NCI-H82 (cell line): Measurements from ENCODE around the gene NRXN3.
A peak's percentile ranks its signal among the peaks of the same experiment; 100 is the strongest.

Experiments
- DNase-seq: peaks from one replicate; lab custom pipeline; 2025; lab: John Stamatoyannopoulos, UW

NRXN3 gene

DNA sequence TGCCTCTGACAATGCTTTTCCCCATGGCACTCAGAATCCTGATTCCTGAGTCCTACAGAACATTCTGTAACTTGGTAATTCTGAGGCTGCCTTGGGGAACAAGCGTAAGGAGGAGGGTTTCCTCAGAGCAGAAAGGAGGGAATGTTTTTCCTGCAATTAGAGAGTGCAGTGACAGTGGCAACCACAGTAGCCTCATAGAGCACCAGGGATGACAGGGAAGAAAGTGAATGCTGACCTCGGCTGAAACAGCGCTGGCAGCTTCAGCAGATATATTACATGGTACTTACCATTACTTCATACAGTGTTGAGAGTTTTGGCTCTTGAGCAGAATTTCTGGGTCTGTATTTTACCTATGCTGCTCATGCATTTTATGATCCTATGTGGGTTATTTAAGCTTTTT, 757.1 kb downstream of the NRXN3 start:
- DNase-seq, result no peak

DNA sequence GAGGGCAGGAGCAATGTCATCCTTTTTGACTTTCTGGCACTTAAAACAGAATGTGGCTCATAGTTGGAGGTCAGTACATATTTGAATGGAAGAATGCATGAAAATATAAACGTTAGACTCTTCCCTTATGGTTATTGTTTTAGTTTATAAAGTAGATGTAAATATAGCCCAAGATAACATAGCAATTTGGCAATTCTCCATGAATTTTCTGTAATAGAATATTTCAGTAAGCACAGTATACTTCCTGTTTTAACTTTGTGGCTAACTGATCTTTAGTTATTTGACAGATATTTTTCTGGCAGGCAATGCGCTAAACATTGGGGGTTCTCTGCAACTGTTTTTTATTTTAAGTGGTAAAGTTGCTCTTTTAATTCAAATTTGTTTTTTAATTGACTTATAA, 763.0 kb downstream of the NRXN3 start:
- no peak for DNase-seq

DNA sequence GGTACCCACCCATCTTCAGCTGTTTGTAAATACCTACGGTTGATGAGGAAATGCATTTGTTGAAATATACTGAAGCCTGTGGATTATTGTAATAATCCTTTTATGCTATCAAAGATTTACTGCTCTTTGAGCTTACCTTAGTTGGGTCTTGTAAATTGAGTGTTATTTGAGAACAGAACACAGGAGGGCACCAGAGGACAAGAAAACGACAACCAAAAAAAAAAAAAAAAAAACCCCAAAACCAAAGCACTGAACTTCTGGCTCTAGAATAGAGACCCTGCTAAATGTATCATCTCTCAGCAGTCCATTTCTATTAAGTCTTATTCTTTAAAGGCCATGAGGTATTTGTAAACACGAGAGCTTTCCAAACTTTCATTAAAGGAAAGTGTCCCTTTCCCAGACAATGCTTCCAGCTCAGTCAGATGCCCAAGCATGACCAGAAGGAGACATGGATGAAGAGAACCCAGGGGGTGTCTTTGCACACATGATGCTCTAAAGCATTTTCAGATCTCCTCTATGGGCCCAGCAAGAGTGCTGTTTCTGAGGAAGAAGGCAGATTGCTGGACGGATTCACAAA, 763.9 kb downstream of the NRXN3 start:
- DNase-seq, result peak; percentile 49

DNA sequence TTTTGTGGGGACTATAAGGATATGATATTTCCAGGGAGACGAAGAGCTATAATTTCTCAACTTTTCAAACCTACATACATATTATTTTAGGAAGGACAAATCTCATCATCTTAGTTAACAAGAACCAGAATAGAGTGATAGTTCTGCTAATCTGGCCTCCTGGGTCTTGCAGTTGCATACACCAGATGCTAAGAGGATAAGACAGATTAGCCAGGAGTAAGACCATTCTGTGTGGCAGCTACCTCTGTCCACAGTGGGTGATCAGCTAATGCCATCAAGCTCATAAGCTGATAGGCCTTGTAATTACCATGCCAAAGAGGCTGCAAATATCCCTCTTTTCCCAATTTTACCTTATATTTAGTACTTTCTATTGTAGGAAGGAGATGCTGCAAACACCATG, 776.8 kb downstream of the NRXN3 start:
- peak; percentile 95 for DNase-seq

DNA sequence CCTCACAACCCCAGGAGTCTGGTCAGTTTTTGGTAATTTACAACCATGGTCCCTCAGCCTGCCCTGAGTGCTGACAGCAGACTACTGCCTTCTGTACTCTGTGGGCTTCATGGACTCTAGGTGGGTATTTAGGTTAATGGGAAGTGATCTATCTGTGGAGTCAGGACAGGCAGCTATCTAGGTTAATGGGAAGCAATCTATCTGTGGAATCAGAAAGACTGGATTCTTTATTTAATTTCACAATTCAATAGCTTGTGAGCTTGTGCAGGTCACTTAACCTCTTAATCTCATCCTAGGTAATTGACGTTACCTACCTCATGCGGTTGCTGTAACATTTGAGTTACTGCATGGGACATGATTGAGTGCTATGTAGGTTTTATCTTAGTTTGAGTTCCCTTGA, 777.5 kb downstream of the NRXN3 start:
- DNase-seq, result no peak

DNA sequence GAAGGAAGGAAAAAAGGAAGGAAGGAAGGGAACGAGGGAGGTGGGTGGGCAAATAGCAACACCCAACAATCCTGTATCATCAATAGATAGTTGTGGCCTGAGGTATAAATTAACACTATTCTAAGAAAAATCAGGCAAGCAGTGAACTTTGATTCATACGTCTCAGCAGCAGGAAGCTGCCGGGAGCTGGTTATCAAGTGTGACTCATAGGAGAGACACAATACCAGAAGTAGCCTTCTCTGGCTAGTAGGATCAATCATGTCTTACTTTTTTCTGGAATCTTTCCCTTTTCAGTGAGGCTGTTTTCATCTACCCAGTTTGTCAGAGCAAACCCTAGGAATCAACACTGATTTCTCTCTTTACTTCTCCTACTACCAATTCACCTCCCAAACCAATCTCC, 780.5 kb downstream of the NRXN3 start:
- no peak for DNase-seq

DNA sequence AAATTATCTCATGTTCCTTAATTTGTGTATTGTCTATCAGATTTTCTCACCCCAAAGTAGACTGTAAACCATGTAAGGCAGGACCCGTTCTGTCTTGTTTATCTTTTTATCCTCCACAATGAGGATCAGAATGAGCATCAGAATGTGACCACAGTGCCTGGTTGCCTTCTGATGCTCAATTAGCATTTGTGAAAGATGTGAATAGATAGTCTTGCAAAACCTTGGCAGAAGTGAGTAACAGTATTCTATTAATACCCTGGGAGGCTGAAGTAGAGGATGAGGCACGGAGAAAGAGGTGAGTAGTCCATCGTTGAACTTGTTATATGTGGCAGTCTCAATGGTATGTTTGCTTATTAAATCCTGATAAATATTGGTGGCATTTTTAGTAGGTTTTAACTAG, 781.4 kb downstream of the NRXN3 start:
- DNase-seq, result no peak

DNA sequence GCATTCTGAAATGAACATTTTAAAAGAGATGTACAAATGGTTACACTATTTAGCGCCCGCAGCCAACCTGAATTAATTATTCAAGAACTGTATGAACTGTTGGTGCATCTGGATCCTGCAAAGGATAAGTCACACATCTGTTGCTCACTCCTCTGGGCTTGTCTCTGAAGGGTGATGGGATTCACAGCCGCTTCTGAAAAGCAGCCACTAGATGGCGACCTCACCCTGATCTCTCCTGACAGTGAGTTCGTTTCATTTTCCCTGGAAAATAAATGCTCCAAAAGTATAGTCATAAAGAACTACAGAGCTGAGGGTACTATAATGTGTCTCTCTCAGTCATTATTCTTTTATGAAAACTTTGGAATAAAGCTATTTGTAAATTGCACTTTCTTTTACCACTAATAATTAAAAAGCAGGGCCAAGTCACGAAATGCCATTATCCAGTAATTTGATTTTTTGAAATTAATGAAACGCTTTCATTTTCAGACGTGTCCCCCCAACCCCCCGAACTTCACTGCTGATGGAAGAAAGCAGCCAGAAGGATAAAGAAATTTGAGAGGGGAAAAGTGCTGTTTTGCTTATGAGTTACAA, 789.6 kb downstream of the NRXN3 start:
- peak; percentile 84 for DNase-seq

DNA sequence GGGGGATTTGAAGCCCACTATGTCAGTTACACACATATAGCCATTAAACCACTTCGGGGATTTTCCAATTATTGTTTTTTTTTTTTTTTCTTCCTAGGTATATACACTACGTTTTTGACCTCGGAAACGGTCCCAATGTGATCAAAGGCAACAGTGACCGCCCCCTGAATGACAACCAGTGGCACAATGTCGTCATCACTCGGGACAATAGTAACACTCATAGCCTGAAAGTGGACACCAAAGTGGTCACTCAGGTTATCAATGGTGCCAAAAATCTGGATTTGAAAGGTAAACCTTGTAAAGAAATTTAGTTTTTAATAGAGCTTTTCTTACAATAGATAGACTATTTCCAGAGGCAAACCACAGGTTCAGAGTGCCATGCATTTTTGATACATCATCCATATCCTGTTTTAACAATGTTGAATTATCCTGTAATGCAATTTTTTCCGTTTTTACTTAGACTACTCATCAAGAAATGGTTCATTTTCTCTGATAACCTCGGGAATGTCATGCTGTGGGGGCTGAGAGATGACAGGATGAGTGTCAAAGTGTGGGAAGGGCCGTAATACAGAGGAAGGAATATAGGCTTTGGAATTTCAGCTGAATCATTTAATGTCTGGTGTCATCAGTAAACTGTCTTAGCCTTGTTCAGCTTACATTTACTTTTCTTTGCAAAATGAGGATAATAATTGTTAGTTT, 797.1 kb downstream of the NRXN3 start:
- no peak for DNase-seq

DNA sequence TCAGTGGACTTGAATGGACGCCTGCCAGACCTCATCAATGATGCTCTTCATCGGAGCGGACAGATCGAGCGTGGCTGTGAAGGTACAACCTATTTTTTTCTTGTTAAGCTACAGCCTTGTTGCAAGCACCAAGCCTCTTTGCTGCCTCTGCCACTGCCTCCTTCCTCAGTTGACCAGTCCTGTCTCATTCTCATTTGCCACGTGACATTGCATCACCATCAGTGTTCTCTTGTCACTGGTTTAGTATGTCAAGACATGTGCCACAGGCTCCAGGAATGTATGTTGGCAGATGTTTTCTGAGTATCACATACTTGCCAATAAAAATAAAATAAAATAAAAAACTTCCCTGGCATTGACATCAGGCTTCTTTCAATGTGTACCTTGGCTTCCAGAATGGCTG, 798.1 kb downstream of the NRXN3 start:
- no peak for DNase-seq

DNA sequence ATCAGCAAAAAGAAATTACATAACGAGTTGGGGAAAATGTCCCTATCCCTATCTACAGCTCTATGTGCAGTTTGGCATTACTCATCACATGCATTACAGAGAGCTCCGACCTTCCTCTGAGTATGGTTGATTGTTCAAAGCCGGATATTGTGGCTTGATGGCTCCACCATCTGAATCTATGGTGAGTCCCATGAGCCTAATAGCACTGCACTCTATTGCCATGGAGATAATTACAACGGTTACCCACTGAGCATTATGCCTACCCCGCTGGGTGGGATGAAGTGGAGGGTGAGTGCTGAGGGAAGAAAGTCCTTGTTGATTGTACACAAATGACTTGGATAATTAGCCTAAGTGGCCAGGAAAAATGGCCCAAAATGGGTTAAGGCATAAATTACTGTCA, 800.5 kb downstream of the NRXN3 start:
- DNase-seq, result no peak

DNA sequence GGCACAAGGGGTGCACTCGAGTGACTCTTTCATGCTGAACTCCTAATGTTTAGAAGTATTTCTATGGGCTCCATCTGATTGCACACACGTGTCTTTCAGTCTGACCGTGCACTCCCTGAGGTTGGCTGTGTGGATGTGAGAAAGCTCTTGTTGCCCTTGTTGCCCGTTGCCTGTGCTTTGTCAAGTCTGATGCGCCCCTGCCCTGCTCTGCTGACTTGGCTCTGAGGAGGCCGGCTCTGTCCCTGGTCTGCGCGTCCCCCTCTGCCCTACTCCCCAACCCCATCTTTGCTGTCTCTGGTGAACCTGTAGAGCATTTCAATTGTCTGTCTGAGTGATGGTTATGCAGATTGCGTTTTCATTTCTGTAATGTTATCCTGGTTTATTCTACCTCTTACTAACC, 802.3 kb downstream of the NRXN3 start:
- DNase-seq, result no peak

DNA sequence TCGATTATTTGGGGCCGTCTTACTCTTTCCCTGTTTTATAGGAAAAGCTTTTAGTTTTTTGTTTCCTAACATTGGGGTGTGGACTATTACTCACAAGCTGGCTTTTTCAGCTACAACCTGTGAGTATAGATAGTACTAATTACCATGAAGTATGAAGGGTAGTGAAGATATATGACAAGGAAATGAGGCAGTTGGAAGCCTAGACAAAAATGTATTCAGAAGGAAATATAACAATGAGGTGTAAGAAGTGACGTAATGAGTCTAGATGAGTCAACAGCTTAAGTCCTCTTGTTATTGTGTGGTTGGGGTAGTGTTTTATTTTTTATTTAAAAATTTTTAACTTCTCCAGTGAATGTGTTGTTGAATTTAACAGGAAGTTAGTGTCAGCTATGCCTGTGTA, 804.5 kb downstream of the NRXN3 start:
- no peak for DNase-seq

DNA sequence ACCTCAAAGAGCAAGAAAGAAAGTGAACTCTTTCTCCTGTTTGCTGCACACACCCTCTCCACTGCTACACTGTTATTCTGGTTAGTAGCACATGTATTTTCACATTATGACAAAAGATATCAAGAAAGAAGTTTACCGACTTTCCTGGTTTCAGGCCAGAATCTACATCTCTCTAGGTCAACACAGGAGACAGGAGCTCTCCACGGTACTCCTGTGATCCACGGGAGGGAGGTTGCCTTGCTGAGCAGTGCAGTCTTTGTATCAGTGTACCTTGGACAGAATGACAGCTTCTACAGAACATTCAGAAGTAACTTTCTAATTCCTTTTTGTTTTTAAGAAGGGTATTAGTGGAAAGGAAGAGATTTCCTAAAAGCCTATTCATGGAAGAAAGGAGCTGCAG, 805.6 kb downstream of the NRXN3 start:
- no peak for DNase-seq

DNA sequence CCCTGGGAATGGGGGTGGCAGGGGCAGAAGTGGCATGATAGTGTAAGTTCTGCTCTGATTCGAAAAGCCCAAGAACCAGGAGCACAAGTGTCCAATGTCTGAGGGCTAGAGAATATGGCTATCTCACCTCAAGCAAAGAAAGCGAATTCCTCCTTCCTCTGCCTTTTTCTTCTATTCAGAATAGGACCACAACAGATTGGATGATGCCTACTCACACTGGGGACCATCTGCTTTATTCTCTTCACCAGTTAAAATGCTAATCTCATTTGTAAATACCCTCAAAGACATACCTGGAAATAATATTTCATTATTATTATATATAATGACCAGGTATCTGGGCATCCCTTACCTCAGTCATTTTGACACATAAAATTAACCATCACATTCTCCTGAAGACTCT, 808.7 kb downstream of the NRXN3 start:
- peak; percentile 7 for DNase-seq

DNA sequence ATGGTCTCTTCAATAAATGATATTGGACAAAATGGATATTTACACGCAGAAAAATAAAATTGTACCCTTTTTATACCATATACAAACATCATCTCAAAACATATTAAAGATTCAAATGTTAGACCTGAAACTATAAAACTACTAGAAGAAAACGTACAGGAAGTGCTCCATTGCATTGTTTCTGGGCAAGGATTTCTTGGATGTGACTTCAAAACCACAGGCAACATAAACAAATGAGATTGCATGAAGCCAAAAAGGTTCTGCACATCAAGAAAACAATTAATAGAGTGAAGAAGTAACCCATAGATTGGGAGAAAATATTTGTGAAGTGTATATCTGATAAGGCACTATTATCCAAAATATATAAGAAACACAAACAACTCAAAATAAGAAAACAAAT, 812.4 kb downstream of the NRXN3 start:
- DNase-seq, result no peak

DNA sequence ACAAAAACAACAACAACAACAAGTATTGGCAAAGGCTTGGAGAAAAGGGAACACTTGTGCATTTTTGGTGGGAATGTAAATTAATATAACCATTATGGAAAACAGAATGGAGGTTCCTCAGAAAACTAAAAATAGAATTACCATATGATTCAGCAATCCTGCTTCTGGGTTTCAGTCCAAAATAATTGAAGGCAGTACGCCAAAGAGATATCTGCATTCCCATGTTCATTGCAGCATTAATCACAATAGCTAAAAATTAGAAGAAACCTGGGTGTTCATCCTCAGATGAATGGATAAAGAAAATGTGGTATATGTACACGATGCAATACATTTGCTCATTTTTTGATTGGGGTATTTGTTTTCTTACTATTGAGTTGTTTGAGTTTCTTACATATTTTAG, 813.0 kb downstream of the NRXN3 start:
- no peak for DNase-seq

DNA sequence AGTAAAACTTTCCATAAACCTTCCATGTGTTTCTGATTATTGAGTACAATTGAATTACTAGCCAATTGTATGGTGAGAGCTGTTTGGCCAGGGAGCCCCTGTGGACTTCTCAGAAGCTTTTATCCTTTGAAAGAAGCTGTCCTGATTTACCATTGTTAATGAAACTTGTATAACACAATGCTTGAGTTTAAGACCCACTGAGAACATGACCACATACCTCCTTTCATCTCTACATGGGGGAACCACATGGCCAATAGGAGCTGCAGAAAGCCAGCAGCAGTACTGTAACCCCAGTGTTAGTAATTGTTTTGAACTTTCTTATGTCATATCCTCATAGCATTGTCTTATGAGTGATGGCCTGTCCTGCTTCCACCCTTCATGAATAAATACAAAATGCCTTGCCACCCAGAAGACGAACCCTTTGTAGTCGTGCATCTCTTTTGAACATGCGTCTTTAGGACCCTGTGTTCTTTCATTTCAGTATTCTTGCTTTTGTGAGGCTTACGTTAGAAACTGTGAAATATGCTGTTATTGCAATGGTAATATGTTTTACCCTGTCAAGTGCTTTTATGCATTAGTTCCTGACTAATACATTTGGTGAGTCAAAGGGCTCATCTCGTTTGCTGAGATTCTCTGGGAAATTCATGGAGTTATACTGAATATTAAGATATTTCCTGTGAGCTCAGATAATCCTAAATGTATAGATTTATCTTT, 815.7 kb downstream of the NRXN3 start:
- DNase-seq, result no peak

DNA sequence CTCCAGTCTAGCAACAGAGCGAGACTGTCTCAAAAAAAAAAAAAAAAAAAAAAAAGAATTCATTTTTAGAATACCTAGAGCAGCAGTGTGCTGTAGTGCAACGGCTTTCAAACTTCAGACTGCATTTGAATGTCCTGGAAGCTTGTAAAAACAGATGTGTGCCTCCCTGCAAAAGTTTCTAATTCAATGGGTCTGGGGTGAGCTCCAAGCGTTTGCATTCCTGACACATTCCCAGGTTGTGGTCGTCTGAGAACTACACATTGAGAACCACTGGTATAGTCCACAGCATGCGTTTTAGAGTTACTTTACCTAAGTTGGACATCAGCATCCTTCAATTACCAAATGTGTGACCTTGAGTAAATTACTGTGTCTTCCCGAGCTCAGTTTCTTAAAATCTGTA, 816.8 kb downstream of the NRXN3 start:
- DNase-seq, result no peak

DNA sequence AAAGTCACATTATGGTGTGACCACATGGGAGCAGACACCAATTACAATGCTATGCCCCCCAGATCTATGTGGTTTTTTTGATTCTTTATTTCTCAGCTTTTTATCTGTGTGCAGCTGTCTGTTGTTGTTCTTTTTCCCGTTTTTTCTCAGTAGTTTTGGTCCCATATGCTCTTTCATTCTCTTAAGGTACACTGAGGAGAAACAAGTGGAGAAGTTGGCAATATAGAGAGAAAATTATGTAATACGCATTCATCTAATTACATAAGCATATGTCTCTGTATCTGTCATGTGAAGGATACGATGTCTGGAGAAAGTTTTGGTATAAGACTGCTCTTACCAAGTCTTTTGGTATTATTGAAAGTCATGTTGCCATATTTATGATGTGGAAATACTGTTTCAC, 819.0 kb downstream of the NRXN3 start:
- no peak for DNase-seq

DNA sequence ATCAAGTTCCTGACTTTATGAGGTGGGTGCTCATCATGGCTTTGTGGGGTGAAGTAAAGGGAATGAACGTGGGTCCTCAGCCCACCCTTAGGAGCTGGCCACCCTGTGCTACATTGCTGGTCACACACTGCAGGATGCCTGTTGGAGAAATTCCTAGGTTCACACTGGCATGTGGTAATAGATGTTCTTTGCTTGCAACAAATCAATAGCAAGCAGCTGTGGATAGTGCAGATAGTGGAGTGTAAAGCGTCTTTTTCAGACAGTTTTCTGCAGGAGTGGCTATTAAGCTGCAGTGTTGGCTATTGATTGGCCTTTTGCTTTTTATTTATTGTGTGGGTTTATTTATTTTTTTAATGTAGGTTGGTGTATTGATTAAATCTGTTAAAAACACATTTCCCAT, 822.7 kb downstream of the NRXN3 start:
- DNase-seq, result no peak

DNA sequence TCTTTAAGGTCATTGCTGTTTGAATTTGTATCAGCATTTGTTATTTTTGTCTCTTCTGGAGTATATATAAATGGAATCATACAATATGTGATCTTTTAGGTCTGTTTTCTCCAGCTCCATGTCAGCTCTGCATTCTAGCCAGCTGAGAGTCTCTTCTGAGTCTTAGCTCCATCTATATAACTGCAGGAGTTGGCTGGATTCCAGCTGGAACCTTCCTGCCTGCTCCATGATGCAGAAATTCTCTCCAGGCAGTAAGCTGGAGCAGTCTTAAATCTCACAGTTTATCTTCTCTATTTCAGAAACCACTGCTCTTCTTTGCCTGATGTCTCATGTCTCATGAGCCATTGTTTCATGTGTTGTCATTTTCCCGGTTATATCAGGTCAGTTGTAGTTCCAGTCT, 827.6 kb downstream of the NRXN3 start:
- DNase-seq, result peak; percentile 40

DNA sequence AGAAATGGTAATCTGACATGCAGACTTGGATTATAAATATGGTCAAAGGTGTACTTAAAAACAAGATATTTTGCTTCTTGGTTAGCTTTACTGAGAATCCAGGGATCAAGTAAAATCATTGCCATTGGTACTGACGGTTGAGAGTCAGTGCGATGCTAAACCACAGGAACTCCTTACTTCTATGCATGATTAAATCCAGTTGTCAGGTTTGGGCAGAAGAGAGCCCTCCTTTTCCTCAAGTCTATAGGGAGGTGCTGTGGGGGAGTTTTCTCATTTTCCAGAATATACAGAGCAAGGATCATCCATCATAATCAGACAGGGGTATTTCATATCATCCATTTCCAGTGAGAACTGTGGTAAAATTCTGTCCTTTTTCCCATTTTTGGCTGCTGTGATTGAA, 839.1 kb downstream of the NRXN3 start:
- no peak for DNase-seq
